SU-DHL-6 (cell line): ENCODE measurements around the gene RAB31.
"Not testable (repeated sequence)": the region's sequence is repeated elsewhere in the genome, so short reads cannot be mapped to it uniquely, and the experiment has no call there.

Experiments
- H2AFZ ChIP-seq: fragments of 200-600 bp; sonication (generic); 2 replicates; pipeline ENCODE4 v1.6.1; 2014; ENCODE audit warnings: low read depth, mild to moderate bottlenecking, moderate library complexity, mixed read lengths, antibody characterized with exemption, low read length; ENCODE audit not compliant: severe bottlenecking
- H3F3A ChIP-seq: fragments of 200-600 bp; shearing (Covaris generic); 2 replicates; pipeline ENCODE4 v1.6.0; 2016; ENCODE audit warnings: antibody characterized with exemption, mild to moderate bottlenecking; ENCODE audit not compliant: insufficient read depth
- H3K27ac ChIP-seq: fragments of 200-600 bp; sonication (generic); 2 replicates; pipeline ENCODE4 v1.5.1; 2016; ENCODE audit warnings: low read depth, mild to moderate bottlenecking, low read length, moderate library complexity, mixed read lengths
- H3K27me3 ChIP-seq: fragments of 200-600 bp; sonication (generic), shearing (Covaris generic); 2 replicates; pipeline ENCODE4 v1.6.0; 2014; ENCODE audit warnings: mild to moderate bottlenecking, low read length
- H3K36me3 ChIP-seq: fragments of 200-600 bp; sonication (generic); 2 replicates; pipeline ENCODE4 v1.6.1; 2014; ENCODE audit warnings: mild to moderate bottlenecking, low read length, mixed read lengths
- H3K4me2 ChIP-seq: fragments of 300-600, 200-600 bp; shearing (Covaris generic), sonication (generic); 2 replicates; pipeline ENCODE4 v1.6.0; 2014; ENCODE audit warnings: low read length, low read depth, mild to moderate bottlenecking; ENCODE audit not compliant: poor library complexity, severe bottlenecking
- H3K4me3 ChIP-seq: fragments of 200-600 bp; sonication (generic); 2 replicates; pipeline ENCODE4 v1.5.1; 2014; ENCODE audit warnings: antibody characterized with exemption, low read length, mild to moderate bottlenecking, mixed read lengths; ENCODE audit not compliant: insufficient read depth, poor library complexity, severe bottlenecking
- H3K79me2 ChIP-seq: fragments of 200-600 bp; sonication (generic); 2 replicates; pipeline ENCODE4 v1.6.1; 2014; ENCODE audit warnings: mild to moderate bottlenecking, low read length, moderate library complexity; ENCODE audit not compliant: insufficient read depth
- H3K9ac ChIP-seq: fragments of 200-600 bp; sonication (generic); 2 replicates; pipeline ENCODE4 v1.7.0; 2014; ENCODE audit warnings: mild to moderate bottlenecking, low read length
- H3K9me2 ChIP-seq: fragments of 200-600 bp; sonication (generic); replicated peaks from 2 replicates; pipeline ENCODE4 v1.6.1; 2014; ENCODE audit warnings: low read length; ENCODE audit not compliant: insufficient read depth
- H3K9me3 ChIP-seq: fragments of 200-600 bp; sonication (generic); 2 replicates; pipeline ENCODE4 v1.6.1; 2014; ENCODE audit warnings: low read length, mixed read lengths; ENCODE audit not compliant: insufficient read depth
- H4K20me1 ChIP-seq: fragments of 200-600 bp; sonication (generic); 2 replicates; pipeline ENCODE4 v1.6.1; 2014; ENCODE audit warnings: low read depth, mild to moderate bottlenecking, antibody characterized with exemption, low read length, moderate library complexity, mixed read lengths
- CTCF ChIP-seq: fragments of 200-600 bp; sonication (generic); IDR thresholded peaks from one replicate; pipeline ENCODE4 v1.5.1; 2017; ENCODE audit warnings: antibody characterized with exemption, mild to moderate bottlenecking, low read length, moderate library complexity; ENCODE audit not compliant: insufficient read depth, poor library complexity, severe bottlenecking
- EZH2phosphoT487 ChIP-seq: fragments of 200-600 bp; sonication (generic), shearing (Covaris generic); conservative IDR thresholded peaks from 2 replicates; pipeline ENCODE4 v1.6.1; 2018; ENCODE audit warnings: mild to moderate bottlenecking, antibody characterized with exemption, low read length, moderate library complexity, mixed read lengths

Gene RAB31

GRCh38 chr18:9764011-9764481 lies 55.9 kb downstream of the RAB31 start:
- Histone ChIP-seq H3K79me2 (no peaks in the 10 kb centered on the region), H3K4me3 (no peak overlapping the region), H3K9me3 (no peaks in the 10 kb centered on the region), H3K27me3 (no peaks in the 10 kb centered on the region), H3K9me2 (no peaks in the 10 kb centered on the region), H3K27ac (no peak overlapping the region), H2AFZ (no peak overlapping the region), H3K4me2 (no peak overlapping the region), H4K20me1 (no peaks in the 10 kb centered on the region), H3F3A (no peaks in the 10 kb centered on the region), H3K9ac (no peak overlapping the region), H3K36me3 (no peaks in the 10 kb centered on the region)
- TF ChIP-seq EZH2phosphoT487 (no peak), CTCF (no peak)

- H3K4me3 ChIP-seq = no peak overlapping the region
- H3K27ac ChIP-seq = no peak overlapping the region
- H3K9ac ChIP-seq = no peak overlapping the region
- no peaks in the 10 kb centered on the region for H3K36me3 ChIP-seq
- no peaks in the 10 kb centered on the region for H4K20me1 ChIP-seq
- H2AFZ ChIP-seq = no peak overlapping the region
- H3K27me3 ChIP-seq = no peaks in the 10 kb centered on the region
- H3K4me2 ChIP-seq = no peak overlapping the region
- TF ChIP-seq EZH2phosphoT487 (no peak), CTCF (no peak)
- no peaks in the 10 kb centered on the region for H3K79me2 ChIP-seq
- no peaks in the 10 kb centered on the region for H3K9me3 ChIP-seq
- no peaks in the 10 kb centered on the region for H3F3A ChIP-seq
- no peaks in the 10 kb centered on the region for H3K9me2 ChIP-seq
Measured at GRCh38 chr18:9765501-9765900, 57.4 kb downstream of the RAB31 start.

GRCh38 chr18:9766076-9766481 lies 58.0 kb downstream of the RAB31 start:
- Histone ChIP-seq H3K27ac (no peak overlapping the region), H3K4me3 (no peak overlapping the region), H2AFZ (no peak overlapping the region), H3F3A (no peaks in the 10 kb centered on the region), H4K20me1 (no peaks in the 10 kb centered on the region), H3K9ac (no peak overlapping the region), H3K9me2 (no peaks in the 10 kb centered on the region), H3K36me3 (no peaks in the 10 kb centered on the region), H3K4me2 (no peak overlapping the region), H3K27me3 (no peaks in the 10 kb centered on the region), H3K79me2 (no peaks in the 10 kb centered on the region), H3K9me3 (no peaks in the 10 kb centered on the region)
- TF ChIP-seq EZH2phosphoT487 (no peak), CTCF (no peak)

- H3K9ac ChIP-seq = no peak overlapping the region
- no peak overlapping the region for H3K4me2 ChIP-seq
- no peaks in the 10 kb centered on the region for H4K20me1 ChIP-seq
- no peaks in the 10 kb centered on the region for H3K79me2 ChIP-seq
- H3F3A ChIP-seq = no peaks in the 10 kb centered on the region
- TF ChIP-seq EZH2phosphoT487 (no peak), CTCF (no peak)
- no peak overlapping the region for H3K4me3 ChIP-seq
- H3K27ac ChIP-seq = no peak overlapping the region
- H2AFZ ChIP-seq = no peak overlapping the region
- H3K36me3 ChIP-seq = no peaks in the 10 kb centered on the region
- no peaks in the 10 kb centered on the region for H3K27me3 ChIP-seq
- no peaks in the 10 kb centered on the region for H3K9me3 ChIP-seq
- no peaks in the 10 kb centered on the region for H3K9me2 ChIP-seq
Measured at GRCh38 chr18:9766740-9767139, 58.6 kb downstream of the RAB31 start.

- not testable (repeated sequence) for H3K9me2 ChIP-seq, H4K20me1 ChIP-seq, H3K27ac ChIP-seq, H3K79me2 ChIP-seq, H3K4me2 ChIP-seq, H3K27me3 ChIP-seq, H3K4me3 ChIP-seq, H3K9me3 ChIP-seq, H3F3A ChIP-seq, H2AFZ ChIP-seq, H3K9ac ChIP-seq, H3K36me3 ChIP-seq
Measured at GRCh38 chr18:9768071-9768691, 60.1 kb downstream of the RAB31 start.
